ENCODE data around the gene MATCAP1.

The MATCAP1 gene

DNA sequence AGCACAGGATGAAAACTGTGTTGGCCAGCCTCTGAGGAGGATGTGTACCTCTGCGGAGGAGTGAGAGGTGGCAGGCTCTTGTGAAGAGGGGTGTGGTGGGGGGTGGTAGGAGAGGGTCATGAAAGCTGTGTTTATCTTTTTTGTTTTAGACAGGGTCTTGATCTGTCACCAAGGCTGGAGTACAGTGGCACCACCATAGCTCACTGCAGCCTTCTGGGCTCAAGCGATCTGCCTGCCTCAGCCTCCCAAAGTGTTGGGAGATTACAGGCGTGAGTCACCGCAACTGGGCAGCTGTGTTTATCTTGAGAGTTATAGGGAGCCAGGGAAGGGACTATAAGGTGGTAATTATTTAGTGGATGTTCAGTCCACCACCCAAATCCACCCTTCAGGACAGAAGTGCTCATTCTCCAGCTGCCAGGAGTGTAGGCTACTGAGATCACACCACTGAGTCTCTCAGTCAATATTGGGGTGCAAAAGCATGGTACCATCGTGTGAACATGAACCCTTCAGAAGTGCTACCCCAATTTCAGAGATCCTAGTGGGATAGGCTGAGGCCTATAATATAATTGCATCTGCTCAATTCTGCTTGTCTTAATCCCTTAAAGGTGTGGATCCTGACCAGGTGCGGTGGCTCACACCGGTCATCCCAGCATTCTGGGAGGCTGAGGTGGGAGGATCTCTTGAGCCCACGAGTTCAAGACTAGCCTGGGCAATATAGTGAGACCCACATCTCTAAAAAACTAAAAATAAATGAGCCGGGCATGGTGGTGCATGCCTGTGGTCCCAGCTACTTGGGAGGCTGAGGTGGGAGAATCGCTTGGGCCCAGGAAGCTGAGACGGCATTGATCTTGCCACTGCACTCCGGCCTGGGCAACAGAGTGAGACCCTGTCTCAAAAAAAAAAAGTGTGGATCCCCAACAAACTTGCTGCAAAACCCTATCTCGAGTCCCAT lies 7.0 kb upstream of the MATCAP1 start:
- DNase-seq = no peak

DNA sequence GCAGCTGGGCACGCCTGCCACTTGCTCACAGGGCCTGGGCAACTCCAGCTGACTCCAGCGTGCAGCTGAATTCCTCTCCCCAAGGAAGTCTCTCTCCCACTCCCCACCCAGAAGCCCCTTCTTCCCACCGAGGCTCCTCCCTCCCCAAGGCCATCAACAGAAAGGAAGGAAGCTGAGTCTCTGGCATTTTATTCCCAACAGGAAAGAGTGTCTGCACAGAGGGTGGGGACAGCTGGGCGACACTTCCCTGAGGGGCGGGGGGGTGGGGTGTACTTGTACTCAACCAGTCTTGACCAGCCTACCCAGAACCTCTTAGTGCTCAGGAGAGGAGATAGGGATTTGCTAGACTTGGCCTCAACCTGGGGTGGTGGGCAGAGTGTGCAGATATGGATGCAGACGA lies 6.3 kb upstream of the MATCAP1 start, which contains the start of gene EXOC3L1:
EXOC3L1 (minus strand) TSS at position 96 of the 400 bp plus-strand sequence. CDS start 460 bp downstream, outside the sequence.
- no peak for DNase-seq

DNA sequence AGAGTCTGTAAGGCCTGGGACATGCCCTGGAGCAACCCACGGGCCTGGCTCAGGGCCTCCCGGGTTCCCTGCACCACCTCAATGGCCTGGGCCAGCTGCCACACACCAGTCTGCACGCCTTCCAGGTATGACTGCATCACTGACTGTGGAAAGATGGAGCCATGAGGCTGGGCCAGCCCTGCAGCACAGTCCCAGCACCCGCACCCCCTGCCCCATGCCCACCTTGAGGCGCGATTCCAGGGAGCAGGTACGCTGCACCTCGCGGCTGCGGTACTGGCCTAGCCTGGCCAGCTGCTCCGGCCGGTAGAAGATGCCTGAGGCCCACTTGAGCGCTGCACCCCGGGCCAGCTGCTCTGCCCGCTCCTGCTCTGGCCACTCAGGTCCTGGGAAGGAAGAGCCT lies 5.0 kb upstream of the MATCAP1 start:
- DNase-seq = no peak

DNA sequence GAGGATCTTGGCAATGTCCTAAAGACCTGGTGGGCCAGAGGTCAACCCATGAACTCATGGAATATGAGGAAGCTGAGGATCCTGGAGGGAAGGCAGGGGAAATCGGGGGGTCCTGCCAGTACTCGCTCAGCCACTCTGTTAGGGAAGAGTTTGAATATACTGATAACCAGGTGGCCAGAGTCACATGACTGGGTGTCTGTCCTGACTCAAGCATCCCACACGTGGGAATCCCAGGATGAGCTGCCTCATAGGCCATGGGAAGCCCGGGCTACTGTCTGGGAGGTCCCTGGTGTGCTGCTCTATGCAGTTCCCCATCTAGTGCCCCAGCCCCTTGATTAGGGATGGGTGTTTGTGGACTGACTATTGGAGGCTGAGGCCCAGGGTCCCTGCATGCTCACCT lies 4.6 kb upstream of the MATCAP1 start:
- DNase-seq = no peak

DNA sequence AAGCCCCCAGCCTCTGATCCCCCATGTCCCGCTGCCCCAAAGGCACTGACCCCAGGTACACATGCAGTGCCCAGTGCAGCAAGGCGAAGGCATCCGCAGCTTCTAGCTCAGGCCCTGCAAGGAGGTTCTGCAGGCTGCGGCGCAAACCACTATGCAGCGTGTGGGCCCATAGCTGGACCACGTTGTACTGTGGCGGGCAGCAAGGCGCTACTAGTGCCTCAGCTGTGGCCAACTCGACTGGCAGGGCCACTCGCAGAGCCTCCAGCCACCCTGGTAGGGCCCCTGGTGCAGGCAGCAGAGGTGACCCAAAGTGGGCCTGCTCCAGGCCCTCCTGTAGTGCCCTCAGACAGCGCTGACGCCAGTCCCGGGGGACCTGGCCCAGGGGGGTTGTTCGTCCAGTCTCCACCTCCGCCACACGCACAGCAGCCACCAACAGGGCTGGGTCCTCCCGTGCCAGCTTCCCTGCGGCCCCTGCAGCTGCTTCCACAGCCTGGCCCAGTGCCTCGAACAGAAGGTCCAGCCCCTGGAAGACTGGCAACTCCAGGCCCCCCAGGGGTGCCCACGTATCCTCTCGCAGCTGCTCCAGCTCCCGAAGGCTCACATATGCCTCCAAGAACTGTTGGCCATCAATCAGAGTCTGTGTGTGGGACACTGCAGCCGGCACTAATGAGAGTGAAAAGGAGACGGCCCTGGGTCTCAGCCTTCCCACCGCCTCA lies 3.6 kb upstream of the MATCAP1 start:
- DNase-seq = no peak

DNA sequence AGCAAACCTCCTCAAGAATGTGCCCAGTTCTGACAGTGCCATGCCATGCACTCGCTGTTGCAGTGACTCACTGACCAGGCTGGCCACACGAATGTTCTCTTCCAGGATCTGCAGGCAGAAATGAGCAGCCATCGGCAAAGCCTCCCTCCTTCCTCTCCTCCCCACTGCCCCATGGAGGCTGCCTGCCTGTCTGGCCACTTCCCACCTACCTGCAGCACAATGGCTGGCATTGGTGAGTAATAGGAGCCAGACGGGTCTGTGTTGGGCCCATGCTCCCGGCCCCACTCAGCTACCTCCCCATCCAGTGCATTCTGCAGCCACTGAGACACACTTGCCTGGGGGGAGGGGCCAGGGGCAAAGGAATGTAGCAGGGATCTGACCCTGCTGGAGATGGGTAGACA lies 2.8 kb upstream of the MATCAP1 start:
- DNase-seq = no peak

DNA sequence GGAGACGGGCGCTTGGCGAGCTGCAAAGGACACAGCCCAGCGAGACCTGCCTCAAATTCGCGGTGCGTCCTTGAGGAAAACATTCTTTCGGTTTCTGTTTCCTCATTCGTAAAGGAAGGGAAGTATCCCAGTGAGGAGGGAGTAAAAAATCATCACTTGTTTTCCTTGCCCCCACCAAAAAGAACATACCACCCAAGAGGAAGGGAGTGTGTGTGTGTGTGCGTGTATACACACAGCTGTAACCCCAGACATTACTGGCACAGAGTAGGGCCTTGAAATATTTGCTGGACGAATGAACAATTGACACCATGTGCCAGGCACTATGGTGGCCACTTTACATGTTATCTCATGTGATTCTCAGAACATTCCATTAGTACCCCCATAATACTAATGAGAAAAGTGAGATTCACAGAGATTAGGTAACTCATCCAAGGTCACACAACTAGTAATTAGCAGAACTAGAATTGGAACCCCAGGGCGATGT lies 1.9 kb upstream of the MATCAP1 start:
- DNase-seq = no peak

DNA sequence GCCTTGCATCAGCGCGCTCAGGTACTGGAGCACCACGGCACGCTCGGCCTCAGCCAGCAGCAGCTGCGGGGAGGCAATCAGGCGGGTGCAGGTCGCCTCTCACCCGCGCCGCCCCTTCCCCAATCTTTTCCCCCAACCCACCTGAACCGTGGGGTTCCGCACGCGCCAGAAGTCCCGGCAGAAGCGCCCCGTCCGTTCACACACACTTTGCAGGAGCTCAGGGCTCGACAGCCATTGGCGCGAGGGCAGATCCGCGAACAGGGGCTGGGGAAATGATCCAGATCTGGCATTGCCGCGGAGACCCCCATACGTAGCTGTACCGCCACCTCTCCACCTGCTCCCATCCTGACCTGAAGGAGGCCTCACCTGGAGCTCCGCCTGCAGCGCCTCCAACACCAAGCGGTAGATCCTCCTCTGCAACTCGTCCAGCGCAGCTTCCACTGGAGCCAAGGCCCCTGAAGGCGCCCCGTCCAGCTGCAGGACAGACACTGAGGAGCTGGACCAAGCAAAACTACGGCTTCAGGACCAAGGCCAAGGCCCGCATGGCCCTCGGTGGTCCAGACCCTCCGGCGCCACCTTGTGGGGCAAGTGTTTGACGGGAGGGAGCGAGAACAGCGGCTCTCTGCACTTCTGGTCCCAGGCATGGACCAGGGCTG lies 1.4 kb upstream of the MATCAP1 start:
- DNase-seq = peak; percentile 63

DNA sequence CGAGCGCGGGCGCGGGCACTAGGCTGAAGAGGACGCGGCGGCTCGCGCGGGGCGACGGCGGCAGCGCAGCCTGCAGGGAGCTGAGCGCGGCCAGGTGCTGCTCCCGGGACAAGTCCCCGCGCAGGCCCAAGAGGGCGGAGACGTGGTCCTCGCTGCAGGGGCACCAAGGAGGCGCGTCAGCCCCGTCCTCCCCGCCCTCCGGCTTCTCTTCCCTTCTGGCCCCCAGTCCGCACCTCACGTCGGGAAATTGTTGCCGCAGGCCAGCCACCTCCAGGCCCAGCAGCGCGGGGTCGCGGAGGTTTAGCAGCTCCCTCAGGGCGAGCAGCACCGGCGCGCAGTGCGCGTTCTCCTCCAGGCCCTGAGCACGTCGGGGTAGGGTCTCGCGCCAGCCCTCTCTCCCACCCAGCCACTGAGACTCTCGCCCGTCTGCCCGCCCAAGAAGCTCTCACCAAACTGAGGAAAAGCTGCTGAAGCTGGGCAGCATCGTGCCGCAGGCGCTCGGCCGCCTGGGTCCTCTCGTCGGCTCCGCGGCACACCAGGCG lies 761 bp upstream of the MATCAP1 start:
- DNase-seq = no peak

DNA sequence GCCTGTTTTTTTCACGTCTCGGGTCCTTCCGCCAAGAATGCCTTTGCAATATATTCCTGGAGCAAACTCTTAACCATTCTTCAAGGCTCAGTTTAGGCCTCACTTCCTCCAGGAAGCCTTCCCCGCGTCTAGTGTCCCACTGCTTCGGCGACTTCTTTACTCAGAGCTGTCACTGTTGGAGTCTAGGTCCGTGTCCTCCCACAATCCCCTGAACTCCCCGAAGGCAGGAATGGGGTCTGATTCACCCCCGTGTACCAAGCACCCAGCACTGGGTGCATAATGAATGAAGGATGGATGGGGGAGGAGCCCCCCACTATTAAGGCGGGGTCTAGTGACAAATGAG lies 508 bp downstream of the MATCAP1 start:
- DNase-seq = no peak

DNA sequence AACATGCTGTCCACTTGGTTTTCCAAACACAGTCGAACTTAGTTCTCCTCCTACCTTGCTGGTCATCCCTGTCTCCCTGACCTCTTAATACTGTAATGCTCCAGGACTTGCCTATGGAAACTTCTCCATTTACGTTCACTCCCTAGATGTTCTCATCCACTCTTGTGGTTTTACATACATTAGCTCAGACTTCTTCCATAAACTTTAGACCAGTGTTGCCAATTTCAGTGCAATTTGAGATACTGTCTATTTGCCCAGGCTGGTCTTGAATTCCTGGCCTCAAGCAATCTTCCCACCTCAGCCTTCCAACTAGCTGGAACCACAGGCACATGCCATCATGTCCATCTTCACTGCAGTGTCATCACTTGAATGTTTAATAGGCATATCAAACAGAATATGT lies 1.5 kb downstream of the MATCAP1 start:
- no peak for DNase-seq

DNA sequence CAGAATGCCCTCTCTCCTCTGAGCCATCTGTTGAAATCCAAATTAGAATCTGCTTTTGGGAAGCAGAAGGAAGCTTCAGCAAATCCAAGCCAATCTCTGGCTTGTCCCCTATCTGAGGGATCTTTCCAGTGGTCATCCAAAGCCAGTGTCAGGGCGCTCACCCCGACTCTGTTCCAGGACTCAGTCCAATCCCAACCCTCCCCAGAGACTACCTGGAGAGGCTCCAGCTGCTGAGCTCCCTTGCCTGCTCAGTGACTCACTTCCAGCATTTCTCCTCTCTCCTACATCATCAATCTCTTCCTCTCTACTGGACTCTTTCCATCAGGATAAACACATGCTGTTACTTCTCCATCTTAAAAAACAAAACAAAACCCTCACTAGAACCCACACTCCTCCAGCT lies 2.4 kb downstream of the MATCAP1 start:
- DNase-seq = no peak

DNA sequence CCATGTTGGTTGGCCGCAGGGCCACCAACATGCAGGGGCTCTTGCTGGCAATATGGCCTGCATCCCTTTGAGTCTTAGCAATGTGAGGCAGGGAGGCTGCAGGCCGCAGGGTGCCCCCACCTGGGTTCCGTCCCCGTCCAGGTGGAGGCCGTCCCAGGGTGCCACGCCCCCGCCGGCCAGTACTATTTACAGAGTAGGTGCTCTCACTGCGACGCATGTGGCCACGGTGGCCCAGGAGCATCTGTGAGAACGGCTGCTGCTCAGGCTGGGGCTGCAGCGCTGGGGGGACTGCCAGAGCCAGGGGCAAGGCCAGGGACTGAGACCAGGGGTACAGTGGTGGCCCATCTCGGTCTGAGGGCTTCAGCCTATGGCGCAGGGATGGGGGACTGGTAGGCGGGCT lies 3.6 kb downstream of the MATCAP1 start:
- DNase-seq = no peak

DNA sequence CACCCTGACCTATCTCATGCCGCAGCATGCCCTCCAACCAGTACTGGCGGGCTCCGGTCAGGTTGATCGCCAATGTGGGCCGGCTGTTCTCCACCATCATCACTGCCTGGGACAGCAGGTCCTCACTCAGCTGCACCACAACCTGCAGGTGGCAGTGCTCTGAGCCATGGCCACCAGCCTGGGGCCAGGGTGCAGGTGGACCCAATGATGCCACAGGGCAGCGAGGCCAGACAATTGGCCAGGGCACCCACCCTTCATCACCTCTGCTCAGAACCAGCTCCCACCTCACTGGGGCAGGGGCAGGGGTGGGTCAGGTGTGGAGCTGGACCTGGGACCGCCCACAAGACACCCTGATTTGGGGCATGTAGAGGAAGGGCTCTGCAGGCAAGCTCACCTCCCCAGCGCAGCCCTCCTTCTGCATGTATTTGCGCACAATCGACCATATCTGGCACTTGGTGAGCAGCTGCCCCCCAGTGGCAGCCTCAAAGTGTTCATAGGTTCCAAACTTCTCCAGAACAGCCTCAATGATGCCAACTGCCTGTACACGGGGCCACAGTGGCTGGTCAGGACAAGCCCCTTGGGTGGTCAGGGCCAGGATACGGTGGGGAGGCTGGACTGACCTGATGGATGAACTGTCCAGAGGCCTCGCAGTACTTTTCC lies 4.2 kb downstream of the MATCAP1 start:
- no peak for DNase-seq

DNA sequence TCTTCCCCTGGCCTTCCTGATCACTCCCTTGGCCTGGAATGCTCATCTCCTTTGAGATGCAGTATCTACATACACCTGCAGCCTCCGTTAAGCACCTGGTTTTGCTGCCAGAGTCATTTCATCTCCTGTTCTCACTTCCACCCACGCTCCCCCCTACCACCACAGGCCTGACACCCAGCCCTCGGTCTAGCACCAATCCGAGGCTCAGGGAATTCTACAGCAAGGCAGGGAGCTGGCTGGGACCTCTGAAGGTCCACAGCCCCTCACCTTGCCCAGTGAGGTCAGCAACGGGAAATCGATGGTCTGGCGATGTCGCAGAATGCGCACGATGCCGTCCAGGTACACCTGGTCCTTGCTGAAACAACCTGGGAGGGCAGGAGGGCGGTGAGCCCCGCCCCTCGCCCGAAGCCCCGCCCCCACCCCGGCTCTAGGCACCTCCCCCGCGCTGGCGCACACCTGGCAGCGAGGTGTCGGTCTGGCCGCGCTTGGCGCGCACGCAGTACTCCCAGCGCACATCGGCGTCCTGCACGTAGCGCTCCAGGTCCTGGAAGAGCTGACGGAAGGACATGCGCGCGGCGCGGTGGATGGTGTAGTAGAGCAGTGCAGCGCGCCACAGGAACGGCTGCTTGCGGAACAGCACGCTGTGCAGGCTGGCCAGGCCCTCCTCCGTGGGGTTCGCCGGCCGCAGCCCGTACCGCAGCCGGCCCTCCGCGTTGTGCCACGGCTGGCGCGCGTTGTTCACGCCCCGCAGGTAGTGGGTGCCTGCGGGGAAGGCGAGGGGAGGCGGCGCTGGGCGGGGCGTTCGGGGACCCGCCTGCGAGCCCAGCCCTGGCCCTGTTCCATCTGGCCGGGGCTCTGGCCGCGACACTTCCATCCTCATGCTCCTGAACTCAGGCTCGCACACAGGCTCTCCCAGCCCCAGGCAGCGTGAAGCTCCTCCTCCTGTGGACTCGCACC lies 5.7 kb downstream of the MATCAP1 start:
- peak; percentile 83 for DNase-seq

DNA sequence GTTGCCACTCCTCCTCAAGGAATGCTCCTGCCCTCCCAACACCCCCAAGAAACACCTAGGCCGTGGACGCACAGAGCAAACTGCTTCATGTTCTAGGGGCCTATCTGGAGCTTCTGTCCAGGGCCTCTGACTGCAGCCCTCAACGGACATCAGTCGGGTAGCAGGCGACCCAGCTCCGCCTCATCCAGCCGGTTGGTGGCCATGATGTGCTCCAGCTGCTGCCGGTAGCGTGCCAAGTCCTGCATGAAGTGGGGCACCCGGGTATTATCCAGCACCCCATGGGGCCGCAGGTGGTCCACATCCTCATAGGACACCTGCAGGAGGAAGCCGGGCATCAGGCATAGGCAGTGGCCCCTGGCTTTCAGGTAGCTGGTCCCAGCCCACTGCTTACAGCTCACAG lies 7.1 kb downstream of the MATCAP1 start:
- DNase-seq = no peak

DNA sequence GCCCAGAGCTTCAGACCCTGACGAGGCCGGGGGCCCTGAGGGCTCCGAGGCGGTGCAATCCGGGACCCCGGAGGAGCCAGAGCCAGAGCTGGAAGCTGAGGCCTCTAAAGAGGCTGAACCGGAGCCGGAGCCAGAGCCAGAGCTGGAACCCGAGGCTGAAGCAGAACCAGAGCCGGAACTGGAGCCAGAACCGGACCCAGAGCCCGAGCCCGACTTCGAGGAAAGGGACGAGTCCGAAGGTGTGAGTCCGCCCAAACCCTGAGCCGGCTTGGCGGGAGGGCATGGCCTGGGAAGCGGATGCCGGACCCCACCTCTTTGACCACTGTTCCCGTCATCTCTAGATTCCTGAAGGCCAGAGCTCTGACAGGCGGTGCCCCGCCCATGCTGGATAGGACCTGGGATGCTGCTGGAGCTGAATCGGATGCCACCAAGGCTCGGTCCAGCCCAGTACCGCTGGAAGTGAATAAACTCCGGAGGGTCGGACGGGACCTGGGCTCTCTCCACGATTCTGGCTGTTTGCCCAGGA lies 9.0 kb downstream of the MATCAP1 start:
- DNase-seq = no peak

DNA sequence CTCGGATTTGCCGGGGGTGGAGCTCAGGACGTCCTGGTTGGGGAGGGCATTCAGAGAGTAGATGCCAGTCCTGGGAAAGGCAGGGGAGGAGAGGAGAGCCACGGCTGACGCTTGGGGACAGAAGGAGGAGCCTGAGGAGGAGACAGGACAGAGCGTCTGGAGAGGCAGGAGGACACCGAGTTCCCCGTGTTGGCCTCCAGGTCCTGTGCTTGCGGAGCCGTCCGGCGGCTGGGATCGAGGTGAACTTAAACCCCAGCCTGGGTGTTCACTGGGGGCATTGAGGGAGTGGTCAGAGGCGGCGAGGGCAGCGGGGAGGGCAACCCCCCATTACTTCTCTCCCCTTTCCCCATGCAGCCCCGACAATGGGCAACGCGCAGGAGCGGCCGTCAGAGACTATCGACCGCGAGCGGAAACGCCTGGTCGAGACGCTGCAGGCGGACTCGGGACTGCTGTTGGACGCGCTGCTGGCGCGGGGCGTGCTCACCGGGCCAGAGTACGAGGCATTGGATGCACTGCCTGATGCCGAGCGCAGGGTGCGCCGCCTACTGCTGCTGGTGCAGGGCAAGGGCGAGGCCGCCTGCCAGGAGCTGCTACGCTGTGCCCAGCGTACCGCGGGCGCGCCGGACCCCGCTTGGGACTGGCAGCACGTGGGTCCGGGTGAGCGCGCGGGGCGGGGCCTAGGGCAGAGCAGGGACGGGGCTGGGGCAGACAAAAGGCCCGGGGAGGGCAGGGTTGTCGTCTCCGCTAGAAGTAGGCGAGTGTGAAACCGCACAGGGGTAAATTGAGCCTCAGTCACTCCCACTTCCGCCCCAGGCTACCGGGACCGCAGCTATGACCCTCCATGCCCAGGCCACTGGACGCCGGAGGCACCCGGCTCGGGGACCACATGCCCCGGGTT lies 9.7 kb downstream of the MATCAP1 start:
- peak; percentile 78 for DNase-seq

DNA sequence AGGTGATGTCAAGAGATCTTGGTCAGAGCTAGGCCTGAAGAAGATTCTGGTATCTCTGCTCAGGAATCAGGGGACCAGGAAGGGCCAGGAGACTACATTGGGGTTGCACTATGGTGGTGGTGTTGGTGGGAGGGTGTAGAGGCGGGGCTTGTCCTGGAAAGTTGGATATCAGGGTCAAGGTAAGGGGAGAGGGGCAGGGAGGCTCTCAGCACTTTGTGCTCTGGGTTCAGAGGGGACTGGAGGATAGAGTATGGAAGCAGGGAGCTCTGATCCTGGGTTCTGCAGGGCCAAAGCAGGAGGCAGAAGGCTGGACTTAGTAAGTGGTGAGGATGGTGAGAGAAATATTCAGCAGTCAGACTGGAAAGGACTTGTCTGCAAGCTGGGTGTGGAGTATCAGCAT lies 10.4 kb downstream of the MATCAP1 start:
- no peak for DNase-seq
